WTC11 (cell line): Measurements from ENCODE around the gene LHFPL6. TPM values are rescaled to one million over a fixed set of nuclear protein-coding genes. Genes with fewer than 3 reads are reported as not detected.

ENCODE experiments used
- ATAC-seq: fragments of 200-7000 bp; cut with Tn5 transposase; 2 replicates; pipeline ENCODE4 v1.10.0; 2021; ENCODE audit warnings: mild to moderate bottlenecking, moderate library complexity
- CTCF ChIA-PET: fragments of 300-600 bp; sonication (Branson Sonifier 250); formaldehyde crosslinking; loops from one replicate; lab custom pipeline; 2021; ENCODE audit warnings: antibody characterized with exemption; lab: Charles Lee
- POLR2A ChIA-PET: fragments of 350-600 bp; sonication (Branson Sonifier 250); formaldehyde crosslinking; loops from one replicate; lab custom pipeline; 2021; ENCODE audit warnings: antibody characterized with exemption; lab: Charles Lee
- DNase-seq: peaks from one replicate; pipeline ENCODE4 v3.0.0; 2021; ENCODE audit warnings: low spot score
- H3K27ac Mint-ChIP-seq: 2 replicates; pipeline ENCODE4 v1.8.0; 2021; ENCODE audit warnings: mixed read lengths
- H3K27me3 Mint-ChIP-seq: 2 replicates; pipeline ENCODE4 v1.8.0; 2021; ENCODE audit warnings: low read depth, mild to moderate bottlenecking, moderate library complexity, mixed read lengths
- H3K36me3 Mint-ChIP-seq: 2 replicates; pipeline ENCODE4 v1.8.0; 2021; ENCODE audit warnings: mixed read lengths
- H3K4me1 Mint-ChIP-seq: 2 replicates; pipeline ENCODE4 v1.8.0; 2022; ENCODE audit warnings: mixed read lengths
- H3K4me3 Mint-ChIP-seq: 2 replicates; pipeline ENCODE4 v1.8.0; 2021; ENCODE audit warnings: mild to moderate bottlenecking, moderate library complexity, mixed read lengths
- H3K9me3 Mint-ChIP-seq: 2 replicates; pipeline ENCODE4 v1.8.0; 2021; ENCODE audit warnings: mixed read lengths
- AFF4 ChIP-seq: sonication (generic); formaldehyde crosslinking; IDR thresholded peaks from 2 replicates; pipeline ENCODE4 v1.8.1; 2023; ENCODE audit warnings: mild to moderate bottlenecking, missing genetic modification reagents, borderline replicate concordance
- AR ChIP-seq: fragments of 250-450 bp; sonication (Bioruptor Pico); IDR thresholded peaks from 2 replicates; pipeline ENCODE4 v1.9.0; 2021; ENCODE audit warnings: mild to moderate bottlenecking
- ATF1 ChIP-seq: sonication (generic); formaldehyde crosslinking; IDR thresholded peaks from 2 replicates; pipeline ENCODE4 v1.8.1; 2023; ENCODE audit warnings: mild to moderate bottlenecking, moderate library complexity, missing genetic modification reagents
- ATF6 ChIP-seq: sonication (generic); formaldehyde crosslinking; IDR thresholded peaks from 2 replicates; pipeline ENCODE4 v1.8.1; 2023; ENCODE audit warnings: mild to moderate bottlenecking, missing genetic modification reagents
- CREB1 ChIP-seq: sonication (generic); formaldehyde crosslinking; IDR thresholded peaks from 2 replicates; pipeline ENCODE4 v1.8.0; 2023; ENCODE audit warnings: mild to moderate bottlenecking, missing genetic modification reagents
- CTCF ChIP-seq: fragments of 200-600 bp; IDR thresholded peaks from 2 replicates; pipeline ENCODE4 v1.8.0; 2022; ENCODE audit warnings: antibody characterized with exemption
- E2F5 ChIP-seq: sonication (generic); formaldehyde crosslinking; IDR thresholded peaks from 2 replicates; pipeline ENCODE4 v1.8.1; 2022; ENCODE audit warnings: mild to moderate bottlenecking, moderate library complexity, missing genetic modification reagents
- GTF2I ChIP-seq: fragments of 250-450 bp; sonication (Bioruptor Pico); conservative IDR thresholded peaks from 2 replicates; pipeline ENCODE4 v1.4.0; 2021; ENCODE audit warnings: mild to moderate bottlenecking
- HMGA2 ChIP-seq: fragments of 250-450 bp; sonication (Bioruptor Pico); IDR thresholded peaks from 2 replicates; pipeline ENCODE4 v1.4.0; 2021; ENCODE audit warnings: mild to moderate bottlenecking, moderate library complexity
- JAZF1 ChIP-seq: fragments of 250-450 bp; sonication (Bioruptor Pico); IDR thresholded peaks from 2 replicates; pipeline ENCODE4 v1.9.0; 2021; ENCODE audit warnings: moderate library complexity, mild to moderate bottlenecking, inconsistent platforms
- NFE2L1 ChIP-seq: sonication (generic); formaldehyde crosslinking; IDR thresholded peaks from 2 replicates; pipeline ENCODE4 v1.8.1; 2023; ENCODE audit warnings: missing genetic modification reagents
- NFYB ChIP-seq: sonication (generic); formaldehyde crosslinking; conservative IDR thresholded peaks from 2 replicates; pipeline ENCODE4 v1.8.0; 2022; ENCODE audit warnings: low read depth, missing genetic modification reagents
- NR2C2 ChIP-seq: sonication (generic); formaldehyde crosslinking; IDR thresholded peaks from 2 replicates; pipeline ENCODE4 v1.8.0; 2022; ENCODE audit warnings: mild to moderate bottlenecking, missing genetic modification reagents
- NR3C1 ChIP-seq: sonication (generic); formaldehyde crosslinking; conservative IDR thresholded peaks from 2 replicates; pipeline ENCODE4 v1.8.1; 2023; ENCODE audit warnings: low read depth, mild to moderate bottlenecking, missing genetic modification reagents
- OVOL2 ChIP-seq: fragments of 250-450 bp; sonication (Bioruptor Pico); IDR thresholded peaks from 2 replicates; pipeline ENCODE4 v1.9.0; 2021; ENCODE audit warnings: mild to moderate bottlenecking, borderline replicate concordance
- SP1 ChIP-seq: sonication (generic); formaldehyde crosslinking; conservative IDR thresholded peaks from 2 replicates; pipeline ENCODE4 v1.8.1; 2022; ENCODE audit warnings: missing genetic modification reagents
- ZNF281 ChIP-seq: sonication (generic); formaldehyde crosslinking; IDR thresholded peaks from 2 replicates; pipeline ENCODE4 v1.8.0; 2023; ENCODE audit warnings: mild to moderate bottlenecking, missing genetic modification reagents
- total RNA-seq: library from RNA; stranded (reverse); gene quantifications from 3 replicates; pipeline ENCODE4 v1.2.3, GENCODE V29; 2021

LHFPL6 gene
- total RNA-seq, 1 experiment from 2014 or later = 4.5 TPM

GRCh38 chr13:39506559-39507390, 96.2 kb downstream of the LHFPL6 start:
- H3K27me3 Mint-ChIP-seq = no peaks in the 10 kb centered on the region
- peaks cover 4% of the 10 kb centered on the region for H3K36me3 Mint-ChIP-seq
- H3K9me3 Mint-ChIP-seq = peaks cover 9% of the 10 kb centered on the region
- no peak overlapping the region for H3K27ac Mint-ChIP-seq
- POLR2A ChIA-PET = interaction anchor here (0.6 kb wide), 1 partner anchor 90 kb away, joined by 5 read pairs; no protein-coding TSS in a partner anchor
- DNase-seq = no peak
- no peak overlapping the region for H3K4me3 Mint-ChIP-seq
- TF ChIP-seq NFYB (no peak), ZNF281 (no peak), HMGA2 (CRISPR knock-in tag) (no peak), AR (CRISPR knock-in tag) (no peak)
- CTCF ChIA-PET = interaction anchor here (0.8 to 1.3 kb wide), 2 partner anchors 89 to 109 kb away, joined by 3 to 6 read pairs; no protein-coding TSS in a partner anchor
- H3K4me1 Mint-ChIP-seq = peaks cover 34% of the 10 kb centered on the region
- ATAC-seq = peak; percentile 69

- TF ChIP-seq GTF2I (CRISPR knock-in tag) (no peak), SP1 (no peak), JAZF1 (CRISPR knock-in tag) (no peak), ATF1 (CRISPR knock-in tag) (no peak), CTCF (no peak), NR3C1 (CRISPR knock-in tag) (no peak), E2F5 (CRISPR knock-in tag) (no peak), OVOL2 (CRISPR knock-in tag) (no peak), NR2C2 (CRISPR knock-in tag) (no peak)
- POLR2A ChIA-PET = no interaction called here
- CTCF ChIA-PET = no interaction called here
- H3K4me3 Mint-ChIP-seq = no peak overlapping the region
- no peak for ATAC-seq
- H3K9me3 Mint-ChIP-seq = peaks cover 9% of the 10 kb centered on the region
- no peaks in the 10 kb centered on the region for H3K27me3 Mint-ChIP-seq
- peaks cover 4% of the 10 kb centered on the region for H3K36me3 Mint-ChIP-seq
- H3K4me1 Mint-ChIP-seq = peaks cover 39% of the 10 kb centered on the region
- no peak for DNase-seq
- no peak overlapping the region for H3K27ac Mint-ChIP-seq
These were observed 97.8 kb downstream of the LHFPL6 start for GRCh38 chr13:39505151-39505550.

GRCh38 chr13:39503048-39503447, 99.9 kb downstream of the LHFPL6 start:
- ChIA-PET CTCF (interaction anchor here (1.0 to 1.4 kb wide), 3 partner anchors 9 to 97 kb away, joined by 3 to 4 read pairs (median 3); no protein-coding TSS in a partner anchor), POLR2A (no interaction called here)
- DNase-seq = no peak
- Mint-ChIP-seq H3K27ac (no peak overlapping the region), H3K4me3 (no peak overlapping the region), H3K4me1 (peaks cover 48% of the 10 kb centered on the region), H3K36me3 (no peaks in the 10 kb centered on the region), H3K27me3 (no peaks in the 10 kb centered on the region), H3K9me3 (peaks cover 4% of the 10 kb centered on the region; the same call in 1 of the 2 replicates)
- peak; percentile 35; the same call in 1 of the 2 replicates for ATAC-seq
- TF ChIP-seq CREB1 (CRISPR knock-in tag) = no peak
- TF ChIP-seq AFF4 = no peak
- no peak for TF ChIP-seq NFE2L1
- no peak for TF ChIP-seq JAZF1 (CRISPR knock-in tag)
- TF ChIP-seq ATF6 (CRISPR knock-in tag) = no peak
